SU-DHL-6 (cell line): ENCODE measurements around the gene AOC1.

Experiments
- CTCF ChIP-seq: fragments of 200-600 bp; sonication (generic); IDR thresholded peaks from one replicate; pipeline ENCODE4 v1.5.1; 2017; ENCODE audit warnings: antibody characterized with exemption, mild to moderate bottlenecking, low read length, moderate library complexity; ENCODE audit not compliant: insufficient read depth, poor library complexity, severe bottlenecking
- EZH2phosphoT487 ChIP-seq: fragments of 200-600 bp; sonication (generic), shearing (Covaris generic); conservative IDR thresholded peaks from 2 replicates; pipeline ENCODE4 v1.6.1; 2018; ENCODE audit warnings: mild to moderate bottlenecking, antibody characterized with exemption, low read length, moderate library complexity, mixed read lengths

GRCh38 chr7:150845421-150845861 lies 6.9 kb upstream of the AOC1 start:
- no peak for TF ChIP-seq CTCF
- no peak for TF ChIP-seq EZH2phosphoT487
